HEK293 (cell line): ENCODE data around the gene IFNA2.

Experiments
- CTCF ChIA-PET: fragments of 350-600 bp; formaldehyde crosslinking; extraction: SDS; loops from one replicate; lab custom pipeline; 2021; ENCODE audit warnings: antibody characterized with exemption; lab: Yijun Ruan, JAX
- POLR2A ChIA-PET: fragments of 300-600 bp; formaldehyde crosslinking; extraction: SDS; loops from one replicate; lab custom pipeline; 2020; ENCODE audit warnings: antibody characterized with exemption, inconsistent platforms; lab: Yijun Ruan, JAX
- H3K27ac ChIP-seq: fragments of 200-500 bp; sonication (Bioruptor generic); 2 replicates; pipeline ENCODE4 v1.5.1; 2014; ENCODE audit warnings: low read depth, low read length, control low read depth, inconsistent platforms; ENCODE audit errors: extremely low read depth
- H3K36me3 ChIP-seq, 2 experiments: fragments of 200-500 bp in 1 of 2; sonication (Bioruptor generic) in 1 of 2; 1 replicate in 1 of 2; 2 replicates in 1 of 2; pipeline ENCODE4 v1.5.1; 2014 to 2017; ENCODE audit warnings: inconsistent platforms in 2 of 2, low read length in 2 of 2; ENCODE audit not compliant: control insufficient read depth in 2 of 2, insufficient read depth in 1 of 2
- H3K4me1 ChIP-seq: fragments of 200-500 bp; sonication (Bioruptor generic); 2 replicates; pipeline ENCODE4 v1.5.1; 2014; ENCODE audit warnings: mild to moderate bottlenecking, low read length, inconsistent platforms; ENCODE audit not compliant: control insufficient read depth, insufficient read depth
- H3K4me3 ChIP-seq: 2 replicates; pipeline ENCODE4 v1.5.1; 2011; ENCODE audit warnings: low read depth, mild to moderate bottlenecking, control low read depth, low read length, moderate library complexity
- H3K9me3 ChIP-seq: fragments of 200-500 bp; sonication (Bioruptor generic); 2 replicates; pipeline ENCODE4 v1.5.1; 2014; ENCODE audit warnings: low read depth, low read length, inconsistent platforms; ENCODE audit not compliant: control insufficient read depth, insufficient read depth
- AEBP2 ChIP-seq: fragments of 450-650 bp; formaldehyde crosslinking; IDR thresholded peaks from 2 replicates; pipeline ENCODE4 v1.5.1; 2016; ENCODE audit warnings: missing biosample characterization, missing genetic modification characterization, borderline replicate concordance
- KLF7 ChIP-seq: fragments of 450-650 bp; formaldehyde crosslinking; IDR thresholded peaks from 2 replicates; pipeline ENCODE4 v1.5.1; 2016; ENCODE audit warnings: missing biosample characterization, missing genetic modification characterization, borderline replicate concordance
- OSR2 ChIP-seq: fragments of 450-650 bp; formaldehyde crosslinking; IDR thresholded peaks from 2 replicates; pipeline ENCODE4 v1.5.1; 2016; ENCODE audit warnings: missing biosample characterization, missing genetic modification characterization
- PRDM1 ChIP-seq: fragments of 450-650 bp; formaldehyde crosslinking; IDR thresholded peaks from 2 replicates; pipeline ENCODE4; 2016; ENCODE audit warnings: missing biosample characterization, missing genetic modification characterization
- RBAK ChIP-seq: fragments of 450-650 bp; formaldehyde crosslinking; IDR thresholded peaks from 2 replicates; pipeline ENCODE4 v1.5.1; 2016; ENCODE audit warnings: missing biosample characterization, missing genetic modification characterization
- REST ChIP-seq: fragments of 450-650 bp; formaldehyde crosslinking; IDR thresholded peaks from 2 replicates; pipeline ENCODE4 v1.5.1; 2016; ENCODE audit warnings: missing biosample characterization, missing genetic modification characterization
- SALL2 ChIP-seq: fragments of 450-650 bp; formaldehyde crosslinking; IDR thresholded peaks from 2 replicates; pipeline ENCODE4 v1.5.0; 2017; ENCODE audit warnings: missing biosample characterization, mild to moderate bottlenecking, missing genetic modification characterization, borderline replicate concordance
- SCRT1 ChIP-seq: fragments of 450-650 bp; formaldehyde crosslinking; IDR thresholded peaks from 2 replicates; pipeline ENCODE4 v1.5.1; 2016; ENCODE audit warnings: missing biosample characterization, missing genetic modification characterization, borderline replicate concordance
- WT1 ChIP-seq: fragments of 450-650 bp; formaldehyde crosslinking; IDR thresholded peaks from 2 replicates; pipeline ENCODE4 v1.5.1; 2016; ENCODE audit warnings: missing biosample characterization, missing genetic modification characterization
- YY2 ChIP-seq: fragments of 450-650 bp; formaldehyde crosslinking; IDR thresholded peaks from 2 replicates; pipeline ENCODE4 v1.5.1; 2016; ENCODE audit warnings: missing biosample characterization, missing genetic modification characterization
- ZBTB17 ChIP-seq: fragments of 450-650 bp; formaldehyde crosslinking; IDR thresholded peaks from 2 replicates; pipeline ENCODE4 v1.5.1; 2016; ENCODE audit warnings: missing biosample characterization, missing genetic modification characterization
- ZBTB26 ChIP-seq: fragments of 450-650 bp; formaldehyde crosslinking; optimal IDR thresholded peaks from 2 replicates; pipeline ENCODE3; 2016; ENCODE audit warnings: missing biosample characterization, mild to moderate bottlenecking, missing genetic modification characterization
- ZBTB7A ChIP-seq: fragments of 450-650 bp; formaldehyde crosslinking; IDR thresholded peaks from 2 replicates; pipeline ENCODE4 v1.5.1; 2016; ENCODE audit warnings: low read depth, missing biosample characterization, missing genetic modification characterization
- ZFP3 ChIP-seq: fragments of 450-650 bp; formaldehyde crosslinking; IDR thresholded peaks from 2 replicates; pipeline ENCODE4 v1.5.1; 2016; ENCODE audit warnings: low read depth, missing biosample characterization, missing genetic modification characterization
- ZNF148 ChIP-seq: fragments of 450-650 bp; formaldehyde crosslinking; IDR thresholded peaks from 2 replicates; pipeline ENCODE4 v1.5.0; 2017; ENCODE audit warnings: missing biosample characterization, missing genetic modification characterization, borderline replicate concordance
- ZNF274 ChIP-seq, 2 experiments: fragments of 200-500 bp in 1 of 2; fragments of 450-650 bp in 1 of 2; sonication (Bioruptor generic) in 1 of 2; formaldehyde crosslinking in 1 of 2; IDR thresholded peaks; 2 replicates each; pipeline versions ENCODE4 v1.5.1 to v1.6.1; 2014 to 2016; ENCODE audit warnings: borderline replicate concordance in 1 of 2, inconsistent platforms in 1 of 2, low read length in 1 of 2, missing biosample characterization in 1 of 2, missing genetic modification characterization in 1 of 2
- ZNF335 ChIP-seq: fragments of 450-650 bp; formaldehyde crosslinking; conservative IDR thresholded peaks from 2 replicates; pipeline ENCODE4 v1.5.1; 2016; ENCODE audit warnings: missing biosample characterization, missing genetic modification characterization
- ZNF366 ChIP-seq: fragments of 450-650 bp; formaldehyde crosslinking; conservative IDR thresholded peaks from 2 replicates; pipeline ENCODE4 v1.5.1; 2016; ENCODE audit warnings: missing biosample characterization, missing genetic modification characterization
- ZNF501 ChIP-seq: fragments of 450-650 bp; formaldehyde crosslinking; IDR thresholded peaks from 2 replicates; pipeline ENCODE4 v1.5.1; 2016; ENCODE audit warnings: missing biosample characterization, missing genetic modification characterization
- ZNF777 ChIP-seq: fragments of 450-650 bp; formaldehyde crosslinking; IDR thresholded peaks from 2 replicates; pipeline ENCODE4 v1.5.1; 2017; ENCODE audit warnings: missing biosample characterization, missing genetic modification characterization, borderline replicate concordance

IFNA2 gene

GRCh38 chr9:21408817-21409216, 23.6 kb upstream of the IFNA2 start, which contains the start of gene IFNA8:
Gene IFNA8, plus strand, starts transcription at chr9:21409117. Its CDS starts 60 bp downstream, at chr9:21409177.
- Histone ChIP-seq H3K27ac (no peak within 1 kb of the TSS), H3K36me3 (no peaks in the 10 kb centered on the region), H3K4me1 (no peaks in the 10 kb centered on the region), H3K9me3 (no peaks in the 10 kb centered on the region), H3K4me3 (no peak within 1 kb of the TSS)
- ChIA-PET POLR2A (no interaction called here), CTCF (interaction anchor here (1.0 to 5.9 kb wide), 2 partner anchors 13 to 225 kb away, joined by 3 to 28 read pairs; no protein-coding TSS in a partner anchor)
- no peak for TF ChIP-seq KLF7 (tag by site-specific recombination)
- 0 out of 2 replicates have a peak, but pooled peaks have one; percentile 14 for TF ChIP-seq PRDM1 (tag by site-specific recombination)
- TF ChIP-seq SCRT1 (tag by site-specific recombination) = no peak

GRCh38 chr9:21404146-21404545, 18.9 kb upstream of the IFNA2 start:
- no peak overlapping the region for H3K4me3 ChIP-seq
- CTCF ChIA-PET = interaction anchor here (0.6 kb wide), 1 partner anchor 604 kb away, joined by 3 read pairs; no protein-coding TSS in a partner anchor
- no peaks in the 10 kb centered on the region for H3K36me3 ChIP-seq
- no peak for TF ChIP-seq OSR2 (tag by site-specific recombination)
- TF ChIP-seq ZNF148 (tag by site-specific recombination) = no peak
- no peak for TF ChIP-seq ZNF777 (tag by site-specific recombination)
- no peak for TF ChIP-seq WT1 (tag by site-specific recombination)
- no peak for TF ChIP-seq AEBP2 (tag by site-specific recombination)
- no peak for TF ChIP-seq ZNF366 (tag by site-specific recombination)
- TF ChIP-seq RBAK (tag by site-specific recombination) = no peak
- TF ChIP-seq ZFP3 (tag by site-specific recombination) = no peak
- no peak for TF ChIP-seq ZNF274 (IDR thresholded peaks at IDR 0.05; ENCODE audit: low read length)
- no peak for TF ChIP-seq ZNF274 (tag by site-specific recombination; IDR thresholded peaks at IDR 0.05; ENCODE audit: borderline replicate concordance)
- TF ChIP-seq SALL2 (tag by site-specific recombination) = no peak
- no peak for TF ChIP-seq ZBTB7A (tag by site-specific recombination)
- H3K4me1 ChIP-seq = no peaks in the 10 kb centered on the region
- no peak overlapping the region for H3K27ac ChIP-seq
- POLR2A ChIA-PET = no interaction called here
- H3K9me3 ChIP-seq = no peaks in the 10 kb centered on the region

GRCh38 chr9:21402386-21403251, 17.4 kb upstream of the IFNA2 start:
- no peaks in the 10 kb centered on the region for H3K4me1 ChIP-seq
- POLR2A ChIA-PET = no interaction called here
- no peaks in the 10 kb centered on the region for H3K36me3 ChIP-seq
- CTCF ChIA-PET = interaction anchor here (0.6 to 1.5 kb wide), 5 partner anchors 76 to 1884 kb away, joined by 3 to 4 read pairs (median 3); no protein-coding TSS in a partner anchor
- peak overlapping the region; percentile 33 for H3K4me3 ChIP-seq
- H3K27ac ChIP-seq = no peak overlapping the region
- H3K9me3 ChIP-seq = no peaks in the 10 kb centered on the region
- TF ChIP-seq YY2 (tag by site-specific recombination) = 0 out of 2 replicates have a peak, but pooled peaks have one; percentile 19
- TF ChIP-seq ZBTB26 (tag by site-specific recombination) = peak; percentile 47
- no peak for TF ChIP-seq REST
- TF ChIP-seq ZBTB17 = 0 out of 2 replicates have a peak, but pooled peaks have one; percentile 36
- no peak for TF ChIP-seq ZNF501 (tag by site-specific recombination)
- TF ChIP-seq ZNF335 = peak; percentile 65
